ENCODE results near the gene CARMIL1.
"Not testable (repeated sequence)": the region's sequence is repeated elsewhere in the genome, so short reads cannot be mapped to it uniquely, and the experiment has no call there.

The CARMIL1 gene

DNA sequence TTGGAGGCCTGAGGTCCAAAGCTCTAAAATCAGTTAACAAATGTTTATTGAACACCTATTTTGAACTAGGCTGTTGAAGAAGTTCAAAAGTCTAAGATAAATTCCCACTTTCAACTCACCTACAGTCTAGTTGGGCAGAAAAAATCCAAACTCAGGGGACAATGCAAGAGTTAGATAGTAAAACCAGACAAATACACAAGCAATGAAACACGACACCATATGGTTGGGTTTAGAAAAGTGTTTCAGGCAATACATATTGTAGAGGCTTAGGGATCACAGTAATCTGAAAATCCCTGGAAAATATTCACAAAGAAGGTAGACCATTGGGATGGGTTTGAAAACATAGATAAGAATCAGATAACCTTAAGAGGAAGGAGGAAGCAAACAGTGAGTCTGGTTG is 1.3 kb upstream of the CARMIL1 start:
- DNase-seq = no peak

DNA sequence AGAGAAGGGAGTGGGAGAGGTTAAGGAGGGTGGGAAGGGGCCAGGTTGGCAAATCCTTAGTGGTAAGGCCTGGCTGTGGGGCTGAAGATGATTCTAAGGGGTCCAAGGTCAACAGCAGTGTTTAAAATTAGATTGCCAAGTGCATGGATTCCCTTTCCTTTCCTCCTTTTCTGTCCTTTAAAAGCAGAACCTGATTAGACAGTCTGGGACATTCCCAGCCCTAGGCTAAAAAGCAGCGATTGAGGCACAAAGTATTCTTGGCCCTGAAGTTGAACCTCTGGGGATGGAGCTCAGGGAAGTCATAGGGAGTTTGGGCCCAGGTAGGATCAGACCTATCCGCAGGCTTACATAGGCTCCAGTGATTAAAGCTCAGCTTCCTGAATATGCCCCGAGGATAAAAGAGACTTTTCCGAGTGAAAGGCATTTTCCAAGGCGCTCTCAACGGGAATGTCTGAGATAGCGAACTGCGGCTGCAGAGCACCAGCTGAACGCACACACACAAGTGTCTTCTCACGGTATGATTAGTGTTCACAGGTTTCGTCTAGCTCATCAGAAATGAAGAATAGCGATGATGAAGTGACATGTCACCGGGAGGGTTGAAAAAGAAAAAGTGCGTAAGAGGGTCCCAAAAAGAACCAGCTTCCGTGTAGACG is 787 bp upstream of the CARMIL1 start:
- no peak for DNase-seq

DNA sequence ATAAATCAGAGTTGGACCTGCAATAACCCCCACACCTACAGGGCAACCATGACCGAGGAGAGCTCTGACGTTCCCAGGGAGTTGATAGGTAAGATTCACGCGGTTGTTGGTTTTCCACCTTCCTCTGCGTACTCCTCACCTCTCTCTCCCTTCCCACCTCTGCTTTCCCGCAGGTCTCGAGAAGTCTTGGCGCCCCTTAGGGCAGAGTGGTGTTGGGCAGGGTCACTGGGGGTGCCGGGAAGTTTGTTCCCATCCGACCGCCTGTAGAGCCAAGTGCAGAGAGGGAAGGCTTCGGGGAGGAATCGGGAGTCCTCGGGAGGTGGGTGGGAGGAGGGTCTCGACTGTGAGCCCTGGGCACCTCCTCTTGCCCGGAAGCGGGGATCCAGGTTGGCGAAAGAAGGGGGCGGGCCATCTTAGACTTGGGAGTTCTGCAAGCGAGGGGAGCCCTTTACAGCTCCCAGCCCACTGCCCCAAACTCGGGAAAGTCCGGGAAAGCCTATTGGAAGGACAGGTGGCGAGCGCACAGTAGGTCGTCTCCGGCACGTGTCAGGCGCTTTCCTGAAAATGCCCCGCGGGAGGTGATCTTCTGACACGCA is 672 bp downstream of the CARMIL1 start:
- no peak for DNase-seq

DNA sequence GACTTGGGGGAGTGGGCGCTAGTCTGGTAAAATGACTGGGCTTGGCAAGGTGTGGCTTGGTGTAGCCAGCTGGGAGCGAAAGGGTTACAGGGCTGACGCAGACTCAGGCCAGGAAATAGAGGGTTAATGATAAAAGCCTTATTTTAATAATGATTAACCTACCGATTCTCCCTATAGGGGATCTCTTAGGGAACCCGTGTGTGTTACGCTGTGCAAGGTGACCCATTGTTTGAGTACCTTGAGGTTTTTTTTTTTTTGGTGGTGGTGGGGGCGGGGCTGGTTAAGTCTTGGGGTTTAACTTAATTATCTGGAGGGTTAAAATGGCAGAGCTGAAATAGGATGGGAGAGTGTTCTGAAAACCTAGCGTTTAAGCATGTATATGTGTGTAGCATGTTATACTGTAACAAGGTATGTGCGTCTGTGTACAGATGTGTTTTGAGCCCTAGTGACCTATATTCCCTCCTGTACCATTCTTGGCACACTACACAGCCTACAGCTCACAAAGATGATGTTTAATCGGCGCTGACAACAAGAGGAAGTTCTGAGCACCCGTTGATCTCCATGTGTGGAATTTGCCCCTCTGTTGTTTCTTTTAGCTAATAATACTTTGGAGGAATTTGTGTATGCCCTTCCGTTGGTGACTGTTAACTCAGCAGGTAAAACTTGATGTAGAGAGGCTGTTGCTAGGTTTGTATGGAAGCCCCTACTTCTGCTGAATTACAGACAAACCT is 1.3 kb downstream of the CARMIL1 start:
- no peak for DNase-seq

DNA sequence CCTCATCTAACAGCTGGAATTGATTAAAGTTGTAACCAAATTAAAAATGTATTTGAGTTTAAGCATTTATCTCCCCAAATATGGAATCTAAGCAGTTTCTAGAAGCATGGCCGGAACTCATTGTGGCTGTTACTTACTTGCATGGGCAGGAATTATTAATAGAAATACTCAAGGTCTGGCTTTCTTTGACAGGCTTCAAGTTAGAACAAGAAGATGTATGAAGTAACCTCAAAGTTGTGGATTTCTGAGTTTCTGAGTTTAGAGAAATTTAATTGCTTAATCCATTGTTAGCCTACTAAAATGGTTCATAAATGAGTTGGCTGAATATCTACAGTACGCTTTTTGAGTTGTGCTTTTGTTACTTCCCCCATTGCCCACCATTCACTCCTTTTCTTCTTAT is 7.7 kb downstream of the CARMIL1 start:
- DNase-seq = no peak

DNA sequence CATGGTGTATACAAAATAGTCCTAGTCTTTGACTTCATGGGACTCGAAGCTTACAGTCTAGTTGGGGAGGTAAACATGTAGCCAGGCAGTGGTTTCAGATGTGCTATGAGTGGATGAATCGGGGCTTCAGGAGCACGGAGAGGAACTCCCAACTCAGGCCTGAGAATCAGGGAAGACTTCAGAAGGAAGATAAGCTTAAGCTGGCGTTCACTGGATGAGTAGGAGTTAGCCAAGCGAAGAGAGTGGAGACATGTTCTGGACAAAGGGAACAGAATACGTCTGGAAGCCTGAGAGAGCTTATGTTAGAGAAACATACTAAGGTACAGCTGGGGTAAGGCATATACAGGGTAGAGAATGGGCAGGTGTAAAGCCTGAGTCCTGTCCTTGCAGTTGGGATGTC is 8.8 kb downstream of the CARMIL1 start:
- no peak for DNase-seq

DNA sequence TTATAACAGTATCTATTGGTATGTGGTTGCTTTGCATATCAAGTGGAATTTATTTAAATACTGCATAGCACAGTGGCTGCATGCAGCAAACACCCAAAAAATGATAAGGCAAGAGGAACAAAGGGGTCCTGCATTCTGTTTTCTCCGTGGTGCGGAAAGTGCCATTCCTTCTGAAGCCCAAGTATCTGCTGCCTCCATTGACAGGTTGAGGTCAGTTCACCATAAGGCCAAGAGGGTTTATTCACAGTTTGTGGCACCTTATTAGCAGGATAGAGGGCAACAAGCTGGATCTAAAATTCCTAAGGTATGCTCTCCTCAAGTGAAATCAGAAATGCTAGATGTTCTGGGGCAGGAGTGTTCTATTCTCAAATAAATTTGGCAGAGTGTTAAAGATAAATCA is 9.3 kb downstream of the CARMIL1 start:
- DNase-seq = no peak

DNA sequence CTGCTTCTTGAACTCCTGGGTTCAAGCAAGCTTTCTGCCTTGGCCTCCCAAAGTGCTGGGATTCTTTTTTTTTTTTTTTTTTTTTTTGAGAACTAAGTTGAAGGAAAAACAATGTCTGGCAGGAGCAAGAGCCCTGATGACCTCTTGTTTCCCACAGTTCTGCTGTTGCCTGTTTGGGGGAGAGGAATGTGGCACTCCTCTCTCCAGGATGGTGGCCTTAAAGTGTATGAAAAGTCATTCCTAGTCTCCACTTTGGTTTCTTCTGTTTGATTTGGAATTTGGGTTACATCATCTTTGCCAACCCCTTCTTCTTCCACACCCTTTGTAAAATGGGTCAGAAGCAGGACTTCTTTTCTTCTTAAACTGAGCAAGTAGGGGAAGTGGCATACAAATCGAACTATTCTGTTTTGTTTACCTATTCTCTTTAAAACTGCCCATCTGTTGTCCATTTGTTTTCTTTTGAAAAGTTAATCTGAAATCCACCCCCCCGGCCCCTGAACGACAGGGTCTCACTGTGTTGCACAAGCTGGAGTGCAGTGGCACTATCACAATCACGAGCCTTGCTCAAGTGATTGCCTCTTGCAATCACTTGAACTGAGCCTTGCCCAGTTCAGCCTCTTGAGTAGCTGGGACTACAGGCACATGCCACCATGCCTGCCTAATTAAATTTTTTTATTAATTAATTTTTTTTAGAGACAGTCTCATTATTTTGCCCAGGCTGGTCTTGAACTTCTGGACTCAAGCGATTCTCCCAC is 11.3 kb downstream of the CARMIL1 start:
- no peak for DNase-seq

DNA sequence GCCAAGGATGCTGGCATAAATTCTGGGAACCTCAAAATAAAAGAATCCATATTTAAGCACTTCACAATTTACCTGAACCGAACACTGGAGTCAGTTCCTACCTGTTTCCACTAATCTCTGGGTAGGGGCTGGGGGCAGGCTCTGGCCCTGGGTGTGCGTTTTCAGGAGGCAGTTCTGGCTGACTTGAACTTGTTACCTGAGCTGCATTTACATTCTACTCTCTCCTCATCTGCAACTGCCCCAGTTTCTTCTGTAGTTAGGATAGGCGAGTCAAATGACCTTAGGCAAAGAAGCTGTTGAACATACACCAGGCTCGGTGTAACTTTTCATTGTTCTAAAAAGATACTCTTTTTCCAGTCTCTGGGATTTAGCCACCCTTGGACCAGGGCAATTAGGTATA is 13.2 kb downstream of the CARMIL1 start:
- DNase-seq = no peak

DNA sequence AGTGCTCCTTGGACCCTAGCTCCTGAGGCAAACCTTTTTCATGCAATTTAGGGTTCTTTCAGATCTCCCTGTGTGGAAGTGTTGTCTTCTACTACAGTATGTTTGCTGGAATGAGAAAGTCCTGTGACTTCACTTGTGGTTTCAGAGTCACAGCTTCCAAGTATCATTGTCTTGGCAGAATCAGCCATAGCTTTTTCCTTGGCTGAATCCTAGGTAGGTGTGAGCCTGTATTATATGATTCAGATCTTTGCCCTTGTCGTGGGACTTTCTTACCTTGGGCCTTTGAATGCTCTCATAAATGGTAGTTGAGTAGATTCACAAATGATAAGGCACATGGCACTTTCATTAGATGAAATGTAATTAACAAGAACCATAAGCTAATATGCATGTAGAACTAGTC is 16.5 kb downstream of the CARMIL1 start:
- DNase-seq = no peak

DNA sequence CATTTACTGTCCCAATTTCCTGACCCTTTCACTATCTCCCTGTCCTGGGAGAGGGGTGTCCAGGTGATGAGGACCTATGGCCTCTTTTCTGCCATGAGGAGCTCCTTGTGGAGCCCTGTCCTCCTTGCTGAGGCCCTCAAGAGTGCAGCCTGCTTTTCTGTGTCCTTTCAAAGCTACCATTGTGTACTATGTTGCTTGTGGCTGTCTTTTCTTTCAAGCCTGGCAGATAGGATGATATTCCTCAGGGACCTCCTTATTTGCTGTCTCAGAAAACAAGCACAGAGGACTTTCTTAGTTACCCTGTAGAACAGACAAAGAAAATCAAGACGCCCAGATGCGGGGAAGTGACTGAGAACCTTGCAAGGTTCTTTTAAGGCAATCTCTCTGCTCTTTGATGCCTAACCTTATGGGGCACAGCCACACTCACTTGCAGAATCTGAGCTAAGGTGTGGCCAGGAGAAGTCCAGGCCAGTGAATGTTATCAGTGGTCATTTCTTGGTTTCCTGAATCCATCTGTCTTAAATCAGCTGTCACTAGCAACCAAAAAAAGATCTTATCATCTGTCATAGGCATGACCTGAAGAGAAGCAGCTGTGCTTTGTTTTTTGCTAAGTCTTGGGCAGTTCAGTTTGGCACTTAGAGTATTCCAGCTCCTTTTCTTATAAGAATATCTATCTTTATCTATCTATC is 17.2 kb downstream of the CARMIL1 start:
- no peak for DNase-seq

DNA sequence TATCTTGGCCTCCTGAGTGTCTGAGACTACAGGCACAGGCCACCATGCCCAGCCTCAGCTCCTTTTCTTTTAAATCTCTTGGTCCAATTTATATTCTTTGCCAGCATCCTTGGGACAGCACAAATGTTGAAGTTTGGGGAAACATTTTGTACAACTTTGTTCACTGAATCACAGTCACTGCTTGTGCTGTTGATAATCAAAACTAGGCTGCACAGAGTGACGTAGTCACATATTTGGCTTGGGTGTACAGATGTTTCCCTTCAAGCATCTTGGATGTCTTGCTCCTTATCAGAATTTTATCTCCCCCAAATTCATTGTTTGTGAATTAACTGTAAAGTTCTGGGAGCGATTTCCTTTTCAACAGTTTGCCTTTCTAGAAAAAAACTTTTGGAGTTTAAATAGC is 17.9 kb downstream of the CARMIL1 start:
- no peak for DNase-seq

DNA sequence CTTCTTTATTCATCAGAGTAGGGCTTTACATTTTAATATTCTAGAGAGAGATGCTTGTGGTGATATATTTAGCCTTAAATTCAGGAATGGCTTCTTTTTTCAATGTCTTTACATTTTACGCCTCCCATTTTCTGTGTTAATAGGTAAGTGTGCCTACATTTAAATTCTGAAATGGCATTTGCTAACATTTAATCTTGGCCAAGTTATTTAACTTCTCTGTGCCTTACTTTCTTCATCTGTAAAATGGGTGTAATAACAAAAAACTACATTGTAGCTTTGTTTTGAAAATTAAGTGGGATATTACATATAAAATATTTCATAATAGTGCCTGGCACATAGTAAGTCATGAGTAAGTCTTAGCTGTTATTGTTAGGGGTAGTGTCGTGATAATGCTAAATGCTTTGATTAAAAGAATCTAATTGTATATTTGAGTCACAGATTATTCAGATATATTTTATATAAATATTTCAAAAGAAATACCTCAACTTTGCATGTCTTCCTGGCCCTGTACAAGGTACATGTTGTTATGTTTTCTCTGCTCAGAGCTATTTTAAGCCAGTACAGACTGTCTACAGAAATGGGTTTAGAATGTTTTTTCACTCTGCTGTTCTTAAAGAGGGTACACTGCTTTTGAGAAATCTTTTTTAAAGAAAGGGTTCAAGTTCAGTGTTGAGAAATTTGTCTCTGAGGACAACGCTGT is 18.8 kb downstream of the CARMIL1 start:
- no peak for DNase-seq

DNA sequence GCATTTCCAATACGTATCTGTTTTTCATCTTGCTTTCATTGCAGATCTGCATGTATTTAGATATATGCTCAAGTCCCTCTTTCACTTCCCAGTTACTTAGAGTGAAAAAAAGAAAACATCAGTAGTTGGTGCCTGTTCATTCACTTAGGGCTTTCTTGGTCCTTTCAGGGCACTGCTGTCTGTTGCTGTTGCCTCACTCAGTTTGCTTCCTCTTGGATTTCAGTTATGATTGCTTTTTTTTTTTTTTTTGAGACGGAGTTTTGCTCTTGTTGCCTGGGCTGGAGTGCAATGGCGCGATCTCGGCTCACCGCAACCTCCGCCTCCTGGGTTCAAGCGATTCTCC is 19.3 kb downstream of the CARMIL1 start:
- not testable (repeated sequence) for DNase-seq

DNA sequence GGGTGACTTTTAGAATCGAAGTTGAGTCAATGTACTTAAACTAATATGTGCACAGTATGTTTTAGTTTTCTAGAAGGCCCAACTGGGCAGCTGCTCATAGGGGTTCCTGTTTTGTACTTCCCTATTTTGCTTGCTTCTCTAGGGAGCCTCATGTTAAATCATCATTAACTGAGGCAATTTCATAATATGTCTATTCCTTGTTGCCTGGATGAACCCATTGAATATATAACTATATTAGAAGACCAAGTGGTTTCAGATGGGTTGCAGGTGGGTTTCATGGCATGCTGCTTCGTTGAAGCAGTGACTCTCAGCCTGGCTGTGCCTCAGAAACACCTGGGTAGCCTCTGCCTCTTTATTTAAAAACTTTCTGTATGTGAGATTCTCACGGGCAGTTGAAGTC is 22.2 kb downstream of the CARMIL1 start:
- DNase-seq = no peak

DNA sequence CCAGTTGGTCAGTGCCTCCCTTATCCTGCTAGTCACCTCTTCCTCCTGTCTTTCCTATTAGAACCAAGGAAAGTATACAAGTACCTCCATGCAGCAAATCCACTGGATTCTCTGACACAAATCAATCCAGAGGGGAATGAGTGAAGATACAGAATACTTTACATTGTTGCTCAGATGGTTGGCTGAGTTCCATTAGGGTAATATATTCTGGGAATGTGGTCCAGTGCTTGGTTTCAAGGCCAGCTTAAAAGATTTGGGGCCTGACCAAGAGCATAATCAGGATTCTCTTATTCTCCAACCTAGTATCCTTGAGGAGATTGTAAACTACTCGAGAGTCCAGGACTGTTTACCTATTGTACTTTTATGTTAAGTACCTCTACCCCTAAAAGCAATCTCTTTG is 23.0 kb downstream of the CARMIL1 start:
- DNase-seq = no peak

DNA sequence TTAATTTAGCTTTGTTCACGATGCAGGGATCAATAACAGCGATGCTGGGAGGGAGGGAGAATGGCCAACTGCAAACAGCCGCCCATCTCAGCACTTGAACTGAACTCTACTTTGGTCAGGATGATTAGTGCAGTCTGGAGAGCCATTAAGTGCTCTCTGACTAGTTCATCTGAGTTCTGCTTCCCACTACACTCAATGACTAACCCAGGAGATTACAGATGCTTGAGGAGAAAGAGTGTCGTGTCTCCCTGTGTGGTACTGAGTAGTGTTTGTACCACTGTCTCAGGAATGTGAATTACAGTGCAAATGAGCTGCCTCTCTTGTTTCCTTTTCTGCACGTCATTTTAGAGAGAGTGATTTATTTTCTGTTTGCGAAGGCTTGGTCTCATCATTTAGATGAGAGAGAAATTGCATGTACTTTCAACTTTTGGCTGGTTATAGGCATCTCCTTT is 23.5 kb downstream of the CARMIL1 start:
- no peak for DNase-seq

DNA sequence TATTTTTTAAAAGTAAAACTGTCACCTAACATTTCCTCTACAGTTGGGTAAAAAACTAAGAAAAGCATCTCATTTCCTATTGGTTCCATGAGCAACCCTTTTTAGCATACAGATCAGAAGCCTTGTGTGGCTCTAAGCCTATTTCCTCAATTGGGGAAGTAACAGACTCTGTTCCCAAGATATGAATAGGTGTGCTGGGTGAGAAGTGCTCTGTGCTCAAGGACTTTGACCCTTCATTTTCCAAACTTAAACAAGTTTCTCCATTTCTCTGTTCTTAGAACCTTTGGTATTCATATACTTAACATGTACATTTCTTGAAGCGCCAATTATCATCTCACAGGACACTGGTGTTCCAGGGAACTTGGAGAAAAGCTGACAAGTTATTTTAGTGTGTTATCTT is 24.1 kb downstream of the CARMIL1 start:
- DNase-seq = no peak

DNA sequence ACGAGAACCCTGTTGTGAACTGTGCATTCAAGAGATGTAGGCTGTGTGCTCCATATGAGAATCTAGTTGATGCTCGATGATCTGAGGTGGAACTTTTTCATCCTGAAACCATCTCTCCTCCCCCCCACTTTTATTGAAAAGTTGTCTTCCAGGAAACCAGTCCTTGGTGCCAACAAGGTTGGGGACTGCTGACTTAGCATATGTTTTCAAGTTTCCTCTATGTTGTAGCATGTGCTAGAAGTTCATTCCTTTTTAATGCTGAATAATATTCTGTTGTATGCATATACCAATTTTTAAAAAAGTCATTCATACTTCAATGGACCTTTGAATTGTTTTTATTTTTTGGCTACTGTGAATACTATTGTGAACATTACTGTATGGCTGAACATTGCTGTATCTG is 27.2 kb downstream of the CARMIL1 start:
- no peak for DNase-seq

DNA sequence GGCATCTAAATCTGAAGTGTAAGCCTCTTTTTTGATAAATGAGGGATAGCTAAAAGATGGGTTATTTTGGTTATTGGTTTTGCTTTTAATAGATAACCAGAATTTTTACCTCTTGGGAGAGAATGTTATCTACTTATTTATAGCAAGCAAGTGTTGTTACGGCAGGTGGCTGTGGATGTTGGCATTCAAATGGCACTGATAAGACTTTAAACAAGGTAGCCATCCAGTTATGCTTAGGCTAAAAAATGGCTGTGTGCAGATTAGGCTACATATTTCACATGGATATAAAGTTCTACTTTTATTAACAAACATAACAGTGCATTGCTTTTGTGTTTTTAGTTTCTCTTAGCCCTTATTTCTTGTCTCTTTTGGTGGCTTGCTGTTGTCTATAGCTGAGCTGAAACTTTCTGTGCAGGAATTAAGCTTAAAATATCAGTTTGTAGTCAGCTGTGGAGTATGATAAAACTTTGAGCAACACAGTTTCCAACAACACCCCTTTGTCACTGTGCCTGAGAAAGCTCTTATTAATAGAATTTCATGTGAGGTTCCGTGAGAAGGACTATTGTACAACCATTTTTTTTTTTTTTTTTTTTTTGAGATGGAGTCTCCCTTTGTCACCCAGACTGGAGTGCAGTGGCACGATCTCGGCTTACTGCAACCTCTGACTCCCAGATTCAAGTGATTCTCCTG is 28.8 kb downstream of the CARMIL1 start:
- DNase-seq = no peak

DNA sequence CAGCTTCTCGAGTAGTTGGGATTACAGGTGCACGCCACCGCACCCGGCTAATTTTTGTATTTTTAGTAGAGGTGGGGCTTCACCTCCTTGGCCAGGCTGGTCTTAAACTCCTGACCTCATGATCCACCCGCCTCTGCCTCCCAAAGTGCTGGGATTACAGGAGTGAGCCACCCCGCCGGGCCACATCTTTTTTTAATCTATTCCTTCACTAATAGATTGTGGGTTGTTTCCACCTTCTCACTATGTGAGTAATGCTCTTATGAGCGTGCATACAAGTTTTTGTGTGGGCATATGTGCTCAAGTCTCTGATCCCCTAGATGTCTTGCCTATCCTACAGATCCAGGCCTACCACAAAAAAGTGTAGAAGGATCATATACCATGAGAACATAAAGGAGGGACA is 30.7 kb downstream of the CARMIL1 start:
- DNase-seq = no peak

DNA sequence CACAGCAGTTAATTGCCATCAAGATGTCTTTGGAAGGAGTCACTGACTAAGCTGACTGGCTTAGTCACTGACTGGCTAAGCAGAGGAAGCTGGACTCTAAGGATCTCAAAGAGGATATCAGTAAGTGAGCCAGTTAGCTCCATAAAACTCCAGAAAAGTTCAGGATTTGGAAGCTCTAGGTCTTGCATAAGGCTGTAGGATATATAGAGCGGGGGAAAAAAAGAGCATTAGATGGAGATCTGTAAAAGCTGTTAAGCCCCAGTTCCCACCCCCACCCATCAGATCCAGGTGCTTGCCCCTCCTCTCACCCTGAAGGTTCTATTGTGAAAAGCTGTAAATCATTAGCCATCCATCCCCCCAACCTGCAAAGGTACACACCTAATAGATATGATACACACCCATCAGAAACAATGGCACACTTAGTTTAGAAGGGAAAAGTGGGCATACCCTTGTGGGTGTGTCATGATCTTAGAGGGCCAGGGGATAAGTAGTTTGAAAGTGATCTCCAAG is 32.2 kb downstream of the CARMIL1 start:
- no peak for DNase-seq
